ENCODE results near the gene DDX55.
A peak's percentile ranks its signal among the peaks of the same experiment; 100 is the strongest.

DDX55 gene

GRCh38 chr12:123633379-123634141 is 31.7 kb downstream of the DDX55 start, which contains the start of the genes EIF2B1 and GTF2H3:
TSS of gene EIF2B1 (minus strand) at chr12:123633686. CDS start at chr12:123633557, 129 bp downstream.
TSS of gene GTF2H3 (plus strand) at chr12:123633829. CDS start at chr12:123633860, 31 bp downstream.
- Histone ChIP-seq H3K27ac (ENCODE audit: low read depth, low read length) (peak within 1 kb of the TSS; percentile 45), H3K9me2 (replicated peaks; ENCODE audit: insufficient read depth, low read length) (no peaks in the 10 kb centered on the region), H3K4me2 (ENCODE audit: low read depth, low read length, poor library complexity, severe bottlenecking) (peak within 1 kb of the TSS; percentile 96), H2AFZ (ENCODE audit: low read depth, low read length, severe bottlenecking) (peak within 1 kb of the TSS; percentile 52), H4K20me1 (ENCODE audit: low read depth, low read length) (no peaks in the 10 kb centered on the region), H3K4me3 (ENCODE audit: insufficient read depth, low read length, poor library complexity, severe bottlenecking) (peak within 1 kb of the TSS; percentile 97), H3F3A (ENCODE audit: insufficient read depth) (no peaks in the 10 kb centered on the region), H3K9ac (ENCODE audit: low read length) (peak within 1 kb of the TSS; percentile 94), H3K79me2 (ENCODE audit: insufficient read depth, low read length) (peaks cover 35% of the 10 kb centered on the region), H3K36me3 (ENCODE audit: low read length) (peaks cover 13% of the 10 kb centered on the region), H3K27me3 (ENCODE audit: low read length) (no peaks in the 10 kb centered on the region), H3K9me3 (ENCODE audit: insufficient read depth, low read length) (no peaks in the 10 kb centered on the region)
- TF ChIP-seq EZH2phosphoT487 (conservative IDR thresholded peaks at IDR 0.05; ENCODE audit: low read length) (no peak), CTCF (IDR thresholded peaks at IDR 0.05; ENCODE audit: insufficient read depth, low read length, poor library complexity, severe bottlenecking) (no peak)

GRCh38 chr12:123634142-123634561 is 32.3 kb downstream of the DDX55 start:
- no peaks in the 10 kb centered on the region for H3F3A ChIP-seq (ENCODE audit: insufficient read depth)
- H3K27ac ChIP-seq (ENCODE audit: low read depth, low read length), result peak overlapping the region; percentile 36
- H3K9me2 ChIP-seq (replicated peaks; ENCODE audit: insufficient read depth, low read length), result no peaks in the 10 kb centered on the region
- H3K79me2 ChIP-seq (ENCODE audit: insufficient read depth, low read length), result peaks cover 35% of the 10 kb centered on the region
- TF ChIP-seq CTCF (IDR thresholded peaks at IDR 0.05; ENCODE audit: insufficient read depth, low read length, poor library complexity, severe bottlenecking) (no peak), EZH2phosphoT487 (conservative IDR thresholded peaks at IDR 0.05; ENCODE audit: low read length) (no peak)
- no peaks in the 10 kb centered on the region for H3K9me3 ChIP-seq (ENCODE audit: insufficient read depth, low read length)
- peak overlapping the region; percentile 96 for H3K4me2 ChIP-seq (ENCODE audit: low read depth, low read length, poor library complexity, severe bottlenecking)
- H3K4me3 ChIP-seq (ENCODE audit: insufficient read depth, low read length, poor library complexity, severe bottlenecking), result peak overlapping the region; percentile 97
- peak overlapping the region; percentile 52 for H2AFZ ChIP-seq (ENCODE audit: low read depth, low read length, severe bottlenecking)
- H3K9ac ChIP-seq (ENCODE audit: low read length), result peak overlapping the region; percentile 94
- H3K36me3 ChIP-seq (ENCODE audit: low read length), result peaks cover 9% of the 10 kb centered on the region
- no peaks in the 10 kb centered on the region for H3K27me3 ChIP-seq (ENCODE audit: low read length)
- H4K20me1 ChIP-seq (ENCODE audit: low read depth, low read length), result no peaks in the 10 kb centered on the region

GRCh38 chr12:123643911-123644310 is 42.0 kb downstream of the DDX55 start:
- peaks cover 3% of the 10 kb centered on the region; the same call in 1 of the 2 replicates for H3K36me3 ChIP-seq (ENCODE audit: low read length)
- no peaks in the 10 kb centered on the region for H3F3A ChIP-seq (ENCODE audit: insufficient read depth)
- no peaks in the 10 kb centered on the region for H3K27me3 ChIP-seq (ENCODE audit: low read length)

More at GRCh38 chr12:123643911-123644310, 42.0 kb downstream of the DDX55 start:
- no peak overlapping the region for H3K9ac ChIP-seq (ENCODE audit: low read length)
- H2AFZ ChIP-seq (ENCODE audit: low read depth, low read length, severe bottlenecking), result no peak overlapping the region
- no peaks in the 10 kb centered on the region; the same call in 1 of the 2 replicates for H3K79me2 ChIP-seq (ENCODE audit: insufficient read depth, low read length)
- TF ChIP-seq CTCF (IDR thresholded peaks at IDR 0.05; ENCODE audit: insufficient read depth, low read length, poor library complexity, severe bottlenecking), result no peak
- no peak for TF ChIP-seq EZH2phosphoT487 (conservative IDR thresholded peaks at IDR 0.05; ENCODE audit: low read length)
- H4K20me1 ChIP-seq (ENCODE audit: low read depth, low read length), result no peaks in the 10 kb centered on the region
- no peaks in the 10 kb centered on the region for H3K9me3 ChIP-seq (ENCODE audit: insufficient read depth, low read length)
- no peak overlapping the region for H3K4me3 ChIP-seq (ENCODE audit: insufficient read depth, low read length, poor library complexity, severe bottlenecking)
- H3K9me2 ChIP-seq (replicated peaks; ENCODE audit: insufficient read depth, low read length), result no peaks in the 10 kb centered on the region
- H3K4me2 ChIP-seq (ENCODE audit: low read depth, low read length, poor library complexity, severe bottlenecking), result no peak overlapping the region
- H3K27ac ChIP-seq (ENCODE audit: low read depth, low read length), result no peak overlapping the region

Data from SU-DHL-6 (cell line).